CD4-positive, alpha-beta T cell treated with Interleukin-10 for 1 hour (primary cell): ENCODE data around the gene REXO2.

Experiments
- DNase-seq: peaks from one replicate; pipeline ENCODE4 v3.0.0-alpha.2; 2020

REXO2 gene

GRCh38 chr11:114441921-114442320 is 2.7 kb downstream of the REXO2 start:
- no peak for DNase-seq

- DNase-seq = no peak
Observed at GRCh38 chr11:114442536-114442935, 3.3 kb downstream of the REXO2 start.

GRCh38 chr11:114447444-114447843 is 8.2 kb downstream of the REXO2 start:
- no peak for DNase-seq

- DNase-seq = no peak
Observed at GRCh38 chr11:114447892-114448291, 8.6 kb downstream of the REXO2 start.

- no peak for DNase-seq
Observed at GRCh38 chr11:114448749-114449482, 9.6 kb downstream of the REXO2 start.

- DNase-seq = no peak
Observed at GRCh38 chr11:114449845-114450244, 10.6 kb downstream of the REXO2 start.

GRCh38 chr11:114452399-114452798 is 13.1 kb downstream of the REXO2 start:
- no peak for DNase-seq

- no peak for DNase-seq
Observed at GRCh38 chr11:114463999-114464398, 24.7 kb downstream of the REXO2 start.

GRCh38 chr11:114466742-114467141 is 27.5 kb downstream of the REXO2 start:
- DNase-seq = no peak

GRCh38 chr11:114472661-114473060 is 33.4 kb downstream of the REXO2 start:
- DNase-seq = no peak

- DNase-seq = no peak
Observed at GRCh38 chr11:114478001-114478410, 38.7 kb downstream of the REXO2 start.

GRCh38 chr11:114478768-114479167 is 39.5 kb downstream of the REXO2 start:
- DNase-seq = no peak

GRCh38 chr11:114479331-114479730 is 40.1 kb downstream of the REXO2 start:
- DNase-seq = no peak

- DNase-seq = no peak
Observed at GRCh38 chr11:114482114-114482513, 42.8 kb downstream of the REXO2 start.

- no peak for DNase-seq
Observed at GRCh38 chr11:114483929-114484328, 44.7 kb downstream of the REXO2 start.

- DNase-seq = no peak
Observed at GRCh38 chr11:114496915-114497314, 57.6 kb downstream of the REXO2 start.

- no peak for DNase-seq
Observed at GRCh38 chr11:114499756-114500155, 60.5 kb downstream of the REXO2 start.
